ENCODE data around the gene CDC25B. TPM values are rescaled to one million over a fixed set of nuclear protein-coding genes. Genes with fewer than 3 reads are reported as not detected.
"Not testable (repeated sequence)": the region's sequence is repeated elsewhere in the genome, so short reads cannot be mapped to it uniquely, and the experiment has no call there.

The CDC25B gene
- total RNA-seq, 3 donors from 2014 or later: 18.1 to 25.0 (median 22.0) TPM

GRCh38 chr20:3788685-3789155, 7.4 kb upstream of the CDC25B start:
- Histone ChIP-seq H3K36me3 (no peaks in the 10 kb centered on the region), H3K27me3 (no peaks in the 10 kb centered on the region), H3K4me1 (peaks cover 17 to 25% of the 10 kb centered on the region in 2 donors), H3K4me3 (no peak overlapping the region), H3K9me3 (no peaks in the 10 kb centered on the region), H3K27ac (no peak overlapping the region)
- intact Hi-C loops (cut with DNase I; ENCODE audit: low total_unique reads): loop anchor here (1.0 kb wide), 1 partner anchor 23 kb away; no protein-coding TSS in a partner anchor
- TF ChIP-seq POLR2AphosphoS5 (IDR thresholded peaks at IDR 0.05) (no peak), CTCF (IDR thresholded peaks at IDR 0.05) (no peak)
- DNase-seq (ENCODE audit: low spot score in 2 of 2): no peak

- H3K4me3 ChIP-seq; H3K9me3 ChIP-seq; DNase-seq (ENCODE audit: low spot score in 2 of 2); H3K36me3 ChIP-seq; intact Hi-C loops (cut with DNase I; ENCODE audit: low total_unique reads); H3K27me3 ChIP-seq; H3K27ac ChIP-seq: not testable (repeated sequence)
- H3K4me1 ChIP-seq: peaks cover 12 to 21% of the 10 kb centered on the region in 2 donors
Observed at GRCh38 chr20:3789201-3789600, 6.9 kb upstream of the CDC25B start.

- H3K4me3 ChIP-seq; H3K36me3 ChIP-seq; intact Hi-C loops (cut with DNase I; ENCODE audit: low total_unique reads); DNase-seq (ENCODE audit: low spot score in 2 of 2); H3K4me1 ChIP-seq; H3K27me3 ChIP-seq; H3K27ac ChIP-seq; H3K9me3 ChIP-seq: not testable (repeated sequence)
Observed at GRCh38 chr20:3794168-3794567, 1.9 kb upstream of the CDC25B start.

GRCh38 chr20:3794701-3795420, 1.2 kb upstream of the CDC25B start:
- H3K4me3 ChIP-seq: peak overlapping the region; percentile 59 to 93 (median 69)
- intact Hi-C loops (cut with DNase I; ENCODE audit: low total_unique reads): no loop called here
- H3K9me3 ChIP-seq: no peaks in the 10 kb centered on the region
- no peak for TF ChIP-seq POLR2AphosphoS5 (IDR thresholded peaks at IDR 0.05)
- TF ChIP-seq CTCF (IDR thresholded peaks at IDR 0.05): no peak
- TF ChIP-seq POLR2A (IDR thresholded peaks at IDR 0.05): no peak
- H3K27me3 ChIP-seq: no peaks in the 10 kb centered on the region
- peak overlapping the region; percentile 97 to 100 for H3K27ac ChIP-seq
- DNase-seq (ENCODE audit: low spot score in 2 of 2): no peak
- no peaks in the 10 kb centered on the region for H3K36me3 ChIP-seq
- peaks cover 0 to 8% of the 10 kb centered on the region in 2 donors for H3K4me1 ChIP-seq

GRCh38 chr20:3796477-3797225, 541 bp downstream of the CDC25B start:
- intact Hi-C loops (cut with DNase I; ENCODE audit: low total_unique reads): no loop called here
- no peaks in the 10 kb centered on the region for H3K36me3 ChIP-seq
- no peaks in the 10 kb centered on the region for H3K9me3 ChIP-seq
- H3K4me1 ChIP-seq: peaks cover 0 to 8% of the 10 kb centered on the region in 2 donors
- no peaks in the 10 kb centered on the region for H3K27me3 ChIP-seq
- H3K27ac ChIP-seq: peak overlapping the region; percentile 97 to 100
- peak overlapping the region; percentile 59 to 93 (median 69) for H3K4me3 ChIP-seq
- DNase-seq (ENCODE audit: low spot score in 2 of 2): no peak
- TF ChIP-seq POLR2AphosphoS5 (IDR thresholded peaks at IDR 0.05) (no peak), POLR2A (IDR thresholded peaks at IDR 0.05) (no peak), CTCF (IDR thresholded peaks at IDR 0.05) (no peak)

- Histone ChIP-seq H3K4me1 (peaks cover 0 to 8% of the 10 kb centered on the region in 2 donors), H3K27ac (peak overlapping the region; percentile 26 to 97)
Observed at GRCh38 chr20:3797226-3797545, 1.1 kb downstream of the CDC25B start.

More at GRCh38 chr20:3797226-3797545, 1.1 kb downstream of the CDC25B start:
- Histone ChIP-seq H3K27me3 (no peaks in the 10 kb centered on the region), H3K36me3 (no peaks in the 10 kb centered on the region), H3K4me3 (peak overlapping the region; percentile 59 to 93 (median 69)), H3K9me3 (no peaks in the 10 kb centered on the region)
- no peak for DNase-seq (ENCODE audit: low spot score in 2 of 2)
- TF ChIP-seq POLR2A (IDR thresholded peaks at IDR 0.05) (no peak), CTCF (IDR thresholded peaks at IDR 0.05) (no peak), POLR2AphosphoS5 (IDR thresholded peaks at IDR 0.05) (no peak)
- intact Hi-C loops (cut with DNase I; ENCODE audit: low total_unique reads): no loop called here

All from breast epithelium (tissue), 4 donors.